Stimulated activated CD8-positive, alpha-beta memory T cell treated with anti-CD3 and anti-CD28 coated beads, Interleukin-7, amount 100 ng/mL, for 1 hour (primary cell): ENCODE results near the gene FADD.

Experiments used
- DNase-seq, 2 donors: peaks; one replicate each; pipeline ENCODE4 v3.0.0-alpha.2; 2020; ENCODE audit warnings: low read depth in 2 of 2

The FADD gene

GRCh38 chr11:70202920-70203750, at the start of gene FADD:
Gene FADD, plus strand, starts transcription at chr11:70203296. Its CDS starts 164 bp downstream, at chr11:70203460.
- DNase-seq: peak; percentile 78 to 82

GRCh38 chr11:70155386-70155785, 47.7 kb upstream of the FADD start:
- DNase-seq: no peak

- no peak for DNase-seq
Observed at GRCh38 chr11:70156291-70157037, 46.6 kb upstream of the FADD start.

- DNase-seq: no peak
Observed at GRCh38 chr11:70158201-70158600, 44.9 kb upstream of the FADD start.

- no peak for DNase-seq
Observed at GRCh38 chr11:70158757-70159389, 44.2 kb upstream of the FADD start.

GRCh38 chr11:70159627-70160570, 43.2 kb upstream of the FADD start:
- no peak for DNase-seq

- no peak for DNase-seq
Observed at GRCh38 chr11:70161043-70161625, 42.0 kb upstream of the FADD start.

GRCh38 chr11:70164705-70165104, 38.4 kb upstream of the FADD start:
- DNase-seq: no peak

GRCh38 chr11:70167120-70167519, 36.0 kb upstream of the FADD start:
- no peak for DNase-seq

GRCh38 chr11:70167723-70168404, 35.2 kb upstream of the FADD start:
- DNase-seq: no peak

GRCh38 chr11:70168405-70168754, 34.7 kb upstream of the FADD start:
- DNase-seq: no peak

- no peak for DNase-seq
Observed at GRCh38 chr11:70169127-70169526, 34.0 kb upstream of the FADD start.

- no peak for DNase-seq
Observed at GRCh38 chr11:70169632-70170031, 33.5 kb upstream of the FADD start.

- DNase-seq: no peak
Observed at GRCh38 chr11:70170596-70171210, 32.4 kb upstream of the FADD start.

- DNase-seq: no peak
Observed at GRCh38 chr11:70173018-70173417, 30.1 kb upstream of the FADD start.

- DNase-seq: no peak
Observed at GRCh38 chr11:70174547-70175235, 28.4 kb upstream of the FADD start.

GRCh38 chr11:70175236-70175698, 27.8 kb upstream of the FADD start:
- DNase-seq: no peak

GRCh38 chr11:70176940-70177689, 26.0 kb upstream of the FADD start:
- DNase-seq: peak; percentile 6 to 10

GRCh38 chr11:70180906-70181305, 22.2 kb upstream of the FADD start:
- DNase-seq: no peak
